GM18502 (cell line): ENCODE results near the gene EMB.
"Not testable (repeated sequence)": the region's sequence is repeated elsewhere in the genome, so short reads cannot be mapped to it uniquely, and the experiment has no call there.

Experiments used
- ATAC-seq: cut with Tn5 transposase; IDR thresholded peaks from one replicate; pipeline ENCODE4 v1.9.1; 2021; ENCODE audit warnings: mild to moderate bottlenecking; ENCODE audit not compliant: unreplicated experiment, poor library complexity

EMB gene, protein sequence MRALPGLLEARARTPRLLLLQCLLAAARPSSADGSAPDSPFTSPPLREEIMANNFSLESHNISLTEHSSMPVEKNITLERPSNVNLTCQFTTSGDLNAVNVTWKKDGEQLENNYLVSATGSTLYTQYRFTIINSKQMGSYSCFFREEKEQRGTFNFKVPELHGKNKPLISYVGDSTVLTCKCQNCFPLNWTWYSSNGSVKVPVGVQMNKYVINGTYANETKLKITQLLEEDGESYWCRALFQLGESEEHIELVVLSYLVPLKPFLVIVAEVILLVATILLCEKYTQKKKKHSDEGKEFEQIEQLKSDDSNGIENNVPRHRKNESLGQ

DNA sequence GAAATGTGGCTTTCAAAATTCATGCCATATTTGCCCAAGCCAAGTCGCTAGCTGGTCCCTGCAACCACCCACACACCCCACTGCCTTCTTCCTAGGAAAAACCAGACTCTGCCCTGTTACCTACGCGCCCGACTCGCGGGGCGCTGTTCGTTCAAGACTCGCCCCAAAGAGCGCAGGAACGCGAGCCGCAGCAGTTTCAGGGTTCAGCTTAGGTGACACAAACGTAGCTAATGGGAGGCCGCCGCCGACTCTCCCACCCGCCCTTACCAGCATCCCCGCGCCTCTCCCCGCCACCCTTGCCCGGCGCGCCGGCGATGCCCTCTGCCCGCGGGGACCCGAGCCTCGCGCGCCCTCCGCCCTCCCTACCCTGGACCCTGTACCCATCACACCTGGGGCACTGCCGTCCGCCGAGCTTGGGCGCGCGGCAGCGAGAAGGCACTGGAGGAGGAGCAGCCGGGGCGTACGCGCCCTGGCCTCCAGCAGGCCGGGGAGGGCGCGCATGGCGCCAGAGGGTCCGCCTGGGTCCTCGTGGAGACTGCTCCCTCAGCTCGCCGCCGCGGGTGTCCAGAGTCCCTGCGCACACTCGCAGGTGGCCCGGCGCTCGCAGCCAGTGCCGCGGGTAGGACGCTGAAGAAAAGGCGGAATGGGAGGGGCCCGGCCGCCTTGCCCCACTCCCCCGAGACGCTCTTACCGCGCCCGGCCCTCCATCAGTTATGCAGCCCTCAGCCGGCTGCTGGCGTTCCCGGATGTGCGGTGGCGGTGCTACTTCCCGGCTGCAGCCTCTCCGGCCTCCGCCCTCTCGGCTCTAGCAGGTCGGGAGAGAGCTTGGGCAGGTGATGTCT is at the start of gene EMB:
TSS of gene EMB (minus strand) at position 638 of the 842 bp plus-strand sequence. CDS start at position 501, 137 bp downstream.
- peak; percentile 67 for ATAC-seq

DNA sequence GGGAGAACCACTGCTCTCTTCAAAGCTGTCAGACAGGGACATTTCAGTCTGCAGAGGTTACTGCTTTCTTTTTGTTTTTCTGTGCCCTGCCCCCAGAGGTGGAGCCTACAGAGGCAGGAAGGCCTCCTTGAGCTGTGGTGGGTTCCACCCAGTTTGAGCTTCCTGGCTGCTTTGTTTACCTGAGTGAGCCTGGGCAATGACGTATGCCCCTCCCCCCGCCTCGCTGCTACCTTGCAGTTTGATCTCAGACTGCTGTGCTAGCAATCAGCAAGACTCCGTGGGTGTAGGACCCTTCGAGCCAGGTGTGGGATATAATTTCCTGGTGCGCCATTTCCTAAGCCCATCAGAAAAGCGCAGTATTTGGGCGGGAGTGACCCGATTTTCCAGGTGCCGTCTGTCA is 48.4 kb upstream of the EMB start:
- not testable (repeated sequence) for ATAC-seq

DNA sequence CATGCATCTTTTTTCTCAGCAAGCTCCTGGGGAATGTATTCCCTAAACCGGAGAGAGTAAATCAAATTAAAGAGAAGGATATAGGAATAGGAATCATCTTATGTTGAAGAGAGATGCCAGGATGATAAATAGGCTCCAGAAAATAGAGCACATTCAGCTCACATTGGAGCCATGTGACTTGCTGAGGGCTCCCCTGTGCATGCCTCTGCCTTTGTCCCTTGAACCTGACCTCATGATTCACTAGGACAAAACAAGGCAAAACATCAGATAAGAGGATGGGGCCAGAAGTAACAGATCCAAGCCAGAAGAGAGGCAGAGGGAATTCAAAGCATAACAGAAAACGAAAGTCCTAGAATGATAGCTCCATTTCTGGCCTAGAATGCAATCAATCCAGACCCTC is 37.7 kb upstream of the EMB start:
- not testable (repeated sequence) for ATAC-seq

DNA sequence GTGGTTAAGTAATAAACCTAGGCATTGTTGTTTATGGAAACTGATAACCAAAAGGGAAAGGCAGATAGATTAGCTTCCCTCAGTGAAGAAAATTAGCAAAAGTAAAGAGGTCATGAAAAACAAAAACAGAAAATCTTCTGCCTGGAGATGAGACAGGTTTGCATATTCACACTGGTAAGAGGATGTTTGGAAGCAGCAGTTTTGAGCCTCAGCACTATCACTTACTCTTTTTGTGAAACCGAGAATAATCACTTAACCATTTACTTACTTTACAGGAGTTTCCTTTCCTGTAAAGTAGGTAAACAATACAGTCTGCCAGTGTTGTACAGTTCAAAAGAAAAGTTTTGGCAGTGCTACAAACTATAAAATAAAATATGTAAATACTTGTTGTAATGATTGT is 35.5 kb upstream of the EMB start:
- peak; percentile 95 for ATAC-seq

DNA sequence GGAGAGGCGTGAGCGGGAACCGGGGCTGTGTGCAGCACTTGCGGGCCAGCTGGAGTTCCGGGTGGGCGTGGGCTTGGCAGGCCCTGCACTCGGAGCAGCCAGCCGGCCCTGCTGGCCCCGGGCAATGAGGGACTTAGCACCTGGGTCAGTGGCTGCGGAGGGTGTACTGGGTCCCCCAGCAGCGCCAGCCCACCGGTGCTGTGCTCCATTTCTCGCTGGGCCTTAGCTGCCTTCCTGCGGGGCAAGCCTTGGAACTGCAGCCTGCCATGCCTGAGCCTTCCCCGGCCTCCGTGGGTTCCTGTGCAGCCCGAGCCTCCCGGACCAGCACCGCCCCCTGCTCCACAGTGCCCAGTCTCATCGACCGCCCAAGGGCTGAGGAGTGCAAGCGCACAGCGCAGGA is 23.9 kb upstream of the EMB start:
- not testable (repeated sequence) for ATAC-seq

DNA sequence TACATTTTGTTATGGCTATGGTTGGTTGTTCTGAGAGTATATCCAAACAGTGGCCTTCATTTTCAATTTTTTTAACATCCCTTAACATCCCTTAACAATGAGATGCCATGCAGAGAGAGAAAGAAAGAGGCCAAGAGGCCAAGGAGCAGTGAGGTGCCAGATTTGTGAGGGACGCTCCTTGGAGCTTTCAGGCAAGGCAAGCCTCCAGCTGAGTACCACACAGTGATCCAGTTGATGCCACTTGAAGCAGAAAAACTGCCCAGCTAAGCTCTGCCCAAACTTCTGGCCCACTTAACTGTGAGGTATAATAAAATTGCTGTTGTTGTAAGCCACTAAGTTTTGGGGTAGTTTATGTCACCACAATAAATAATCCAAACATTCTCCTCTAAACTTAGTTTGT is 22.6 kb upstream of the EMB start:
- ATAC-seq: no peak

DNA sequence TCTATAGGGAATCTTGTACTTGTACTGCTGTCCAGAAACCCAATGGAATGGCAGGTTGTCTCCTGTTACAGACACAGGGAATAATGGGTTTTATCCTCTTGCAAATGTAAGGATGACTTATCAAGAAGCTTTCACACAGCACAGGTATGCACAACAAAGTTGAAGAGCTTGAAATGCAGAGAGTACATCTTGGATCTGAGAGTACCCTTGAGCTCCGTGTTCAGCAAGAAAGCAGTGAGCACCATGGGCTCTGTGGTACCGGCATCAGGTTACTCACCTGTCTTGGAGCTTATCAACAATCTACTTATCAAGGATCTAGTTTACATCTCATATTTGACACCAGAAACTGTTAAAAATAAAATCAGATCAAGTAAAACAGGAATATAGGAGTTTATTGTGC is 22.0 kb upstream of the EMB start:
- no peak for ATAC-seq

DNA sequence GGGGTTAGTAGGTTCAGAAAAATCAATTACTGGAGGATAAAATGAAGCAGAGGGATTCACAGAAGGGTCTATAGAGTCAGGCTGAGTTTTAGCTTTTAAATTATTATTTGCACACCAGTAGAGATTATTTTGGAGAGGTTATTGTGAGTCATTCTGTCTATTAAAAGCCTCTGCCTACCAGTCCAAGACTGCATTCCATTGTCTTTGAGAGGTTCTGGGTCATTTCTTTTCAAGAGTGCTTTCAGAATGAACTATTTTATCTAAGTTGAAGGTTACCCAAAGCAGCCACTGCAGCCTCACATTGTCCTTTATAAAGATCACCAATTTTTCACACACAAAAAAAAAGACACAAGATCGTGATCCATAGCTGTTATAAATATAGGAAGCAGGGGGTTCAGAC is 21.5 kb upstream of the EMB start:
- not testable (repeated sequence) for ATAC-seq

DNA sequence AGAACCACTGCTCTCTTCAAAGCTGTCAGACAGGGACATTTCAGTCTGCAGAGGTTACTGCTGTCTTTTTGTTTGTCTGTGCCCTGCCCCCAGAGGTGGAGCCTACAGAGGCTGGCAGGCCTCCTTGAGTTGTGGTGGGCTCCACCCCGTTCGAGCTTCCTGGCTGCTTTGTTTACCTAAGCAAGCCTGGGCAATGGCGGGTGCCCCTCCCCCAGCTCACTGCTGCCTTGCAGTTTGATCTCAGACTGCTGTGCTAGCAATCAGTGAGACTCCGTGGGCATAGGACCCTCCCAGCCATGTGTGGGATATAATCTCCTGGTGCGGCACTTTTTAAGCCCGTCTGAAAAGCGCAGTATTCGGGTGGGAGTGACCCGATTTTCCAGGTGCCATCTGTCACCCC is 17.3 kb upstream of the EMB start:
- ATAC-seq: not testable (repeated sequence)

DNA sequence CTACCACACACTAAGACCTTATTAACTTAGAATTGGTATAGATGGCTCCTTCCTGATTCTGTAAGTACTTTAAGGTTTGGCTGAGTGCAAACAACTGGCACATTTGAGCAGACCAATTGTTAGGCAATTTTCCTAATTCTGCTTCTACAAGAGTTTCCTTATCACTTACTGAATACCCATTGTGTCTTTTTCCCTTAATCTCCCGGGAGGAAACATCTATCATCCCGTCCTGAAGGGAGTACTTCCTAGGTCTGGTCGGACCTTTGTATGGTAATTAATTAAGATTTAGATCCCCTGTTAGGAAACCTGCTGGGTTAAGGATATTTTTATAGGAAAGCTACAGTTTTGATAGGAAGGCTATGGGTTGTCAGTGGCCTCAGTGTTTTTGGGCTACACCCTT is 8.2 kb upstream of the EMB start:
- not testable (repeated sequence) for ATAC-seq

DNA sequence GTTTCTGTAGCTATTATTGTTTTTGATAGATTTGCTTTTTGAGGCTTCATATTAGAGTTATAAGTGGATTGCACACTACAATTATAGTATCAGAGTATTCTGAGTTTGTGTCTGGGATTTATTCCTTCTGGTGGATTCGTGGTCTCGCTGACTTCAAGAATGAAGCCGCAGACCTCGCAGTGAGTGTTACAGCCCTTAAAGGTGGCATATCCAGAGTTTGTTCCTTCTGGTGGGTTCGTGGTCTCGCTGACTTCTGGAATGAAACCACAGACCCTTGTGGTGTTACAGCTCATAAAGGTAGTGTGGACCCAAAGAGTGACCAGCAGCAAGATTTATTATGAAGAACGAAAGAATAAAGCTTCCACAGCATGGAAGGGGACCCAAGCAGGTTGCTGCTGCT is 6.9 kb upstream of the EMB start:
- ATAC-seq: no peak

DNA sequence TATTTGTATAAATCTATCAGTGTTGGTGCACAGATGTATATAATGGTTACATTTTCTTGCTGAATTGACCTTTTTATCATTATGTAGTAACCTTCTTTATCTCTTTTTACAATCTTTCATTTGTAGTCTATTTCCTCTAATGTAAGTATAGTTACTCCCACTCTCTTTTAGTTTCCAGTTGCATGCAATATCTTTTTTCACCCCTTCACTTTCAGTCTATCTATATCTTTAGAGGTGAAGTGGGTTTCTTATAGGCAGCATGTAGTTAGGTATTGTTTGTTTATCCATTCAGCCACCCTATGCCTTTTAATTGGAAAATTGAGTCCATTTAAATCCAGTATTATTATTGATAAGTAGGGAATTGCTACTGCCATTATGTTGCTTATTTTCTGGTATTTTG is 6.1 kb upstream of the EMB start:
- no peak for ATAC-seq

DNA sequence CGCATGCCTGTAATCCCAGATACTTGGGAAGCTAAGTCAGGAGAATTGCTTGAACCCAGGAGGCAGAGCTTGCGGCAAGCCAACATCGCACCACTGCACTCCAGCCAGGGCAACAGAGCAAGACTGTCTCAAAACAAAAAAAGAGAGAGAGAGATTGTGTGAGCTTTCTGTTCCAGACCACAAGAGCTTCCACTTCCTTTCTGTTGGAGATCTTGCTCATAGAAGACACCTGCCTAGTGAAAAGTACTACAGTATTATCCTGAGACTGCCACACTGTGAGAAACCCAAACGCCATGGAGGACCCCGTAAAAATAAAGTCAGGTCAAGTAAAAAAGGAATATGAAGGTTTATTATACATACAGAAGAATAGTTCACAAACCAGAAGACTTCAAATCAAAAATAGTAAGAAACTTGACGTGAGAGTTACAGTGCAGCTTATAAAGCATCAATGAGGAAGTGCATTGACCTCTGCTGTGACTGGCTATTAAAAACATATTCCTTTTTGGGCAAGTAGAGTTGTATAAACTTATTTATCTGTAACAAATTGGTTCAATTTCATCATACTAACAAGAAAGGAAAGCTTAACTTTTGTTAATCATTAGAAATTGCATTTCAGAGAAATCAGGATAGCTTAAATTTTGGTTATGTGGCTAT is 4.3 kb upstream of the EMB start:
- peak; percentile 76 for ATAC-seq

DNA sequence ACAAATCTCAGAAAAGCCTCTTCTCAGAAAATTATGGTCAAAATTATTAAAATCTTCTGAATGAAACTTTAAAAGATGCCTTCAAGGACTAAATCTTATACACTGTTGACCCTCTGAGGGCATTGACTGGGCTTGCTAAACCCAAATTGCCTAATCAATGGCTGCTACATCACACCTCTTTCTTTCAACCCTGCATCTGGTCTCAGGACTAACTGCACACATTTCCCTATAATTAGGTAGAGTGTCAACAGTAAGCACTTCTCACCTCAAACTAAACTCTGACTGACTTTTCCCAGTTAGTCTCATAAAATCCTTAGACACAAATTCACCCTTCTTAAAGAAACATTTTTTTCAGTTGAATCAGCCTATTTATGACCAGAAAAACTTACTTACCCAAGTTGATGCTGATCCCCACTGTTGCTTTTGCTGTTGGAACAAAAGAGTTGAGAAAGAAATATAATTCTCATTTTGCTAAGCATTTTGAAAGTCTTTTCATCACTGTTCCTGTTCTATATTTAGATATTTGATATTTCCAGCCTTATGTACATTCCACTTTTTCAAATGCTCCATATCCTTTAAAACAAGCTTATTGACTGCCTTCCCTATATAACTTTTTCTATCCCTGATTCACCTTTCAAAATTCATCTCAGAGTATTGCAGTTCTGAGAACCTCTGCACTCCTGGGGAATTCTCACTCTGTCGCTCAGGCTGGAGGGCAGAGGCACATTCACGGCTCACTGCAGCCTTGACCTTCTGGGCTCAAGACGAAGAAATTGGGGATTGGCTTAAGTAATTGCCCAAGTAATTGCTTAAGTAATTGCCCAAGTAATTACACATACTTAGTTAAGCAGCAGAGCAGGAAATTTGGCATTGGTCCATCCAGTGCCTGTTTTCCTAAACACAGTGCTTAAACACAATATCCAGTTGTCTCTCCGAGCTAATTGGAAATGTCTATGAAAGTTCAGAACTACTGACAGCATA is 1.8 kb upstream of the EMB start:
- ATAC-seq: not testable (repeated sequence)

DNA sequence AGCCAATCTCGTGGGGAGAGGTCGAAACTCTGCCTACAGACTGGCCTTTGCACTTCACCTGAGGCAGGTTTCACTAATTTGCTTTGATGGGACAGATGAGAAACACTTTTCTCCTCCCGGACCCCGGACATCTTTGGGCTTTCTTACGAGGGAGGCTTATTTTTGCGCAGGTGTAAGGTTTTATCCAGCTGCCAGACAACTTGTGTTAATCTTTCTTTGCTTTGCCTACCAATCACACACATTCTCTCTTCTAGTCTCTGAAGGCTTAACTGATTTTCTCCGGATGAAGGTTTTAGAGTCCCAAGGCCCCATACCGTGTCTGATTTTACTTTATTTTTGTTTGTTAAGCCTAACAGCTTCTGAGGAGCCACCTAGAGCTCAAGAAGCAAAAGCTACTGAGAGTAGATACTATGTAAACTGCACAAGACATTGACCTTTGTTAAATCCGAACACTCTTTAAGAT is 436 bp upstream of the EMB start:
- ATAC-seq: peak; percentile 3

DNA sequence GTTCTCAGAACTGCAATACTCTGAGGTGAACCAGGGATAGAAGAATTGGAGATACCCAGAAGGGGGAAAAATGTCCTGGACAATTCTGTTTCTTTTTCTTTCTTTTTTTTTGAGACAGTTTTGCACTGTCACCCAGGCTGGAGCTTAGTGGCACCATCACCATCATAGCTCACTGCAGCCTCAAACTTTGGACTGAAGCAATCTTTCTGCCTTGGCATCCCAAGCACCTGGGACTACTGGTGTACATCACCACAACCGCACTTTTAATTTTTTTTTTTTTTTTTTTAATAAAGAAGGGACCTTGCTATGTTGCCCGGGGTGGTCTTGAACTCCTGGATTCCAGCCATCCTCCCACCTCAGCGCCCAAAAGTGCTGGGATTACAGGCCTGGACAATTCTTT is 1.9 kb downstream of the EMB start:
- ATAC-seq: no peak

DNA sequence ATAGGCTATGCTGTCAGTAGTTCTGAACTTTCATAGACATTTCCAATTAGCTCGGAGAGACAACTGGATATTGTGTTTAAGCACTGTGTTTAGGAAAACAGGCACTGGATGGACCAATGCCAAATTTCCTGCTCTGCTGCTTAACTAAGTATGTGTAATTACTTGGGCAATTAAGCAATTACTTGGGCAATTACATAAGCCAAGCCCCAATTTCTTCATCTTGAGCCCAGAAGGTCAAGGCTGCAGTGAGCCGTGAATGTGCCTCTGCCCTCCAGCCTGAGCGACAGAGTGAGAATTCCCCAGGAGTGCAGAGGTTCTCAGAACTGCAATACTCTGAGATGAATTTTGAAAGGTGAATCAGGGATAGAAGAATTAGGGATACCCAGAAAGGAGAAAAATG is 3.0 kb downstream of the EMB start:
- ATAC-seq: not testable (repeated sequence)

DNA sequence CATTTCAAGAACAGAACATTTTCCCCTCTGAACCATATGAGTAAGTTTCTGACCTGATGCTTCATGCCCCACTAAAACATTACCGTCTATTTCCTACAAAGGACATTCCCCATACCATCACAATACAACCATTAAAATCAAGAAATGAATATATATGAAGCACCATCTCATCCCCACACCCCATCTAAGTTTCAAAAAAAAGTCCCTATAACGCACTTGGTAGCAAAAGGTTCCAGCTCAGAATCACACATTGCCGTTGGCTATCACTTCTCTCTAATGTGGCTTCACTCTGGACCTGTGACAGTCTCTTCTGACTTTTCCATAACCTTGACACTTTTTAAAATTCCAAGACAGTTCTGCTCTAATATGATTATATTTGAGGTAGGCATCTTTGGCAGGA is 5.9 kb downstream of the EMB start:
- peak; percentile 53 for ATAC-seq

DNA sequence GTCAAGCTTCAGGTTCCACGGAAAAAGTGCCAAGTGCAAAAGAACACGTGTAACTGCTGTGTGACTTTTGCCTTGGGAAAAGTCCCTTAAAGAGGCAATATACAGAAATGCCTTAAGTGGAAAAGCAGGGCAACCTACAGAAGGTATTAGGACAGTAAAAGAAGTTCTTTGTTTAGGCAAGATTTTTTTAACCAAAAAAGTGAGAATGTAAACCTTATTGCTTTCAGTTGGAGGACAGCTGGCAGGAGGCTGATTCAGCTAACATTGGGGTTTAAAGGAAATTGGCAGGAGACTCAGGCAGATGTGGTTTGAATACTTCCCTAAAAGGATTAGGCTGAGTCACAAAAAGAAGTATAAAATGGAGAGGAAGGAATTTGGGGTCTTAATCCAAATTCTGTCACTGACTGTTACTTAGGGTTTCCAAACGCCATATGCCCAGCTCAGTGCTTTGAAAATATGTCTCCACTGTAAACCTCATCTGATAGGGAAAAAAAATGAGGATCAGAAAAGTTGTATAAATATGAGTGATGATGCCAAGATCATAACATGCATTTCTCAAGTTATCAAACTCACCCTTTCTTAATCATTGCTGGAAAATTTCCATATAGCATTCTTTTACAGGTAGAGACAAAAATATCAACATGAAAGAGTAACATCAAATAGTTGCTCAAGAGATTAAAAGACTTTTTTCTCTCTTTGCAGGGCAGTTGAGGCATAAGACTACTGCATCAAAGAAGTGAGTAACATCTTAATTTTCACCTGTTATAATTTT is 9.8 kb downstream of the EMB start:
- not testable (repeated sequence) for ATAC-seq
